NCI-H187 treated with DMSO at 0.1 percent for 48 hours (cell line): ENCODE results near the gene DLGAP1.
"Not testable (repeated sequence)": the region's sequence is repeated elsewhere in the genome, so short reads cannot be mapped to it uniquely, and the experiment has no call there.

Source experiments
- DNase-seq: peaks from one replicate; lab custom pipeline; 2025; lab: John Stamatoyannopoulos, UW

DLGAP1 gene

GRCh38 chr18:4385876-4386275 is 69.2 kb downstream of the DLGAP1 start:
- DNase-seq, result no peak

GRCh38 chr18:4384932-4385331 is 70.2 kb downstream of the DLGAP1 start:
- DNase-seq, result no peak

- no peak for DNase-seq
Observed at GRCh38 chr18:4374564-4374963, 80.5 kb downstream of the DLGAP1 start.

GRCh38 chr18:4369705-4370104 is 85.4 kb downstream of the DLGAP1 start:
- no peak for DNase-seq

GRCh38 chr18:4360221-4360715 is 94.8 kb downstream of the DLGAP1 start:
- no peak for DNase-seq

- no peak for DNase-seq
Observed at GRCh38 chr18:4358618-4359017, 96.5 kb downstream of the DLGAP1 start.

- DNase-seq, result no peak
Observed at GRCh38 chr18:4357579-4357978, 97.5 kb downstream of the DLGAP1 start.

- DNase-seq, result no peak
Observed at GRCh38 chr18:4356929-4357328, 98.2 kb downstream of the DLGAP1 start.

- no peak for DNase-seq
Observed at GRCh38 chr18:4353853-4354418, 101.2 kb downstream of the DLGAP1 start.

- no peak for DNase-seq
Observed at GRCh38 chr18:4352746-4353551, 102.2 kb downstream of the DLGAP1 start.

- DNase-seq, result no peak
Observed at GRCh38 chr18:4351005-4351404, 104.1 kb downstream of the DLGAP1 start.

GRCh38 chr18:4335386-4335785 is 119.7 kb downstream of the DLGAP1 start:
- DNase-seq, result no peak

GRCh38 chr18:4333043-4333442 is 122.1 kb downstream of the DLGAP1 start:
- DNase-seq, result no peak

GRCh38 chr18:4319738-4320677 is 135.1 kb downstream of the DLGAP1 start:
- no peak for DNase-seq

GRCh38 chr18:4318311-4318710 is 136.8 kb downstream of the DLGAP1 start:
- DNase-seq, result no peak

GRCh38 chr18:4311945-4312344 is 143.2 kb downstream of the DLGAP1 start:
- DNase-seq, result not testable (repeated sequence)

- no peak for DNase-seq
Observed at GRCh38 chr18:4311136-4311535, 144.0 kb downstream of the DLGAP1 start.

- no peak for DNase-seq
Observed at GRCh38 chr18:4309227-4309626, 145.9 kb downstream of the DLGAP1 start.

- DNase-seq, result no peak
Observed at GRCh38 chr18:4308576-4308975, 146.5 kb downstream of the DLGAP1 start.

GRCh38 chr18:4299395-4299794 is 155.7 kb downstream of the DLGAP1 start:
- DNase-seq, result no peak

GRCh38 chr18:4293337-4293736 is 161.8 kb downstream of the DLGAP1 start:
- no peak for DNase-seq

- DNase-seq, result no peak
Observed at GRCh38 chr18:4292696-4293095, 162.4 kb downstream of the DLGAP1 start.
